Neural cell (in vitro differentiated cells): ENCODE measurements around the gene SLC6A20. TPM values are rescaled to one million over a fixed set of nuclear protein-coding genes. Genes with fewer than 3 reads are reported as not detected.

ENCODE experiments used
- H2AFZ ChIP-seq: fragments of 200-600, 300-800 bp; sonication (generic), shearing (Covaris generic); 2 replicates; pipeline ENCODE4 v1.6.0; 2014; ENCODE audit warnings: low read depth, mild to moderate bottlenecking, antibody characterized with exemption, low read length, moderate library complexity
- H3F3A ChIP-seq: fragments of 200-600 bp; shearing (Covaris generic); 2 replicates; pipeline ENCODE4 v1.6.1; 2016; ENCODE audit warnings: mild to moderate bottlenecking, moderate library complexity, mixed read lengths, antibody characterized with exemption, low read length; ENCODE audit not compliant: insufficient read depth, poor library complexity, severe bottlenecking
- H3K27ac ChIP-seq: fragments of 200-600, 300-800 bp; sonication (generic), shearing (Covaris generic); 2 replicates; pipeline ENCODE4 v1.5.1; 2014; ENCODE audit warnings: mild to moderate bottlenecking, low read length, moderate library complexity
- H3K27me3 ChIP-seq: fragments of 300-800, 200-600 bp; sonication (generic), shearing (Covaris generic); 2 replicates; pipeline ENCODE4 v1.6.0; 2014; ENCODE audit warnings: mild to moderate bottlenecking, low read depth, low read length, moderate library complexity; ENCODE audit not compliant: insufficient read depth
- H3K36me3 ChIP-seq: fragments of 300-800, 200-600 bp; sonication (generic), shearing (Covaris generic); 2 replicates; pipeline ENCODE4 v1.5.1; 2014; ENCODE audit warnings: mild to moderate bottlenecking, antibody characterized with exemption, low read length, moderate library complexity; ENCODE audit not compliant: insufficient read depth
- H3K4me2 ChIP-seq: fragments of 300-800, 200-600 bp; sonication (generic), shearing (Covaris generic); 2 replicates; pipeline ENCODE4 v1.6.0; 2014; ENCODE audit warnings: mild to moderate bottlenecking, low read length
- H3K4me3 ChIP-seq: fragments of 300-800, 200-600 bp; sonication (generic), shearing (Covaris generic); 2 replicates; pipeline ENCODE4 v1.5.1; 2014; ENCODE audit warnings: mild to moderate bottlenecking, low read length, moderate library complexity
- H3K79me2 ChIP-seq: fragments of 200-600 bp; shearing (Covaris generic); replicated peaks from 2 replicates; pipeline ENCODE4 v1.6.0; 2014; ENCODE audit warnings: mild to moderate bottlenecking, low read length, moderate library complexity; ENCODE audit not compliant: insufficient read depth
- H3K9ac ChIP-seq: fragments of 300-800, 200-600 bp; sonication (generic), shearing (Covaris generic); 2 replicates; pipeline ENCODE4 v1.6.1; 2016; ENCODE audit warnings: mild to moderate bottlenecking, low read length, mixed read lengths
- H3K9me2 ChIP-seq: fragments of 200-600 bp; shearing (Covaris generic); 2 replicates; pipeline ENCODE4 v1.6.1; 2016; ENCODE audit warnings: mild to moderate bottlenecking, low read length, mixed read lengths; ENCODE audit not compliant: insufficient read depth
- H3K9me3 ChIP-seq: fragments of 200-600, 300-800 bp; sonication (generic), shearing (Covaris generic); 2 replicates; pipeline ENCODE4 v1.6.1; 2016; ENCODE audit warnings: mild to moderate bottlenecking, mixed run types, low read length, moderate library complexity, mixed read lengths
- H4K20me1 ChIP-seq: fragments of 200-600 bp; shearing (Covaris generic); 2 replicates; pipeline ENCODE4 v1.6.1; 2016; ENCODE audit warnings: mild to moderate bottlenecking, mixed run types; ENCODE audit not compliant: insufficient read depth
- CTCF ChIP-seq: fragments of 450-650 bp; IDR thresholded peaks from 2 replicates; pipeline ENCODE4 v1.5.1; 2014; ENCODE audit warnings: antibody characterized with exemption, mild to moderate bottlenecking, moderate library complexity; ENCODE audit not compliant: poor library complexity, severe bottlenecking
- EP300 ChIP-seq: fragments of 450-650 bp; conservative IDR thresholded peaks from 2 replicates; pipeline ENCODE4 v1.6.1; 2014; ENCODE audit warnings: antibody characterized with exemption, mild to moderate bottlenecking, moderate library complexity; ENCODE audit not compliant: poor library complexity, severe bottlenecking
- EZH2 ChIP-seq: fragments of 200-600, 300-800 bp; shearing (Covaris generic), sonication (generic); IDR thresholded peaks from 2 replicates; pipeline ENCODE4 v1.6.1; 2014; ENCODE audit warnings: antibody characterized with exemption, low read length, borderline replicate concordance, mild to moderate bottlenecking; ENCODE audit not compliant: insufficient read depth, poor library complexity, severe bottlenecking
- MXI1 ChIP-seq: fragments of 450-650 bp; conservative IDR thresholded peaks from 2 replicates; pipeline ENCODE4 v1.6.1; 2014; ENCODE audit warnings: antibody characterized with exemption, mild to moderate bottlenecking; ENCODE audit not compliant: poor library complexity, severe bottlenecking
- POLR2AphosphoS5 ChIP-seq: IDR thresholded peaks from 2 replicates; pipeline ENCODE4 v1.6.1; 2012
- RAD21 ChIP-seq: fragments of 450-650 bp; conservative IDR thresholded peaks from 2 replicates; pipeline ENCODE4 v1.6.1; 2014; ENCODE audit warnings: antibody characterized with exemption, mild to moderate bottlenecking, moderate library complexity
- REST ChIP-seq: IDR thresholded peaks from 2 replicates; pipeline ENCODE4 v1.6.1; 2012; ENCODE audit warnings: borderline replicate concordance
- SMC3 ChIP-seq: fragments of 450-650 bp; conservative IDR thresholded peaks from 2 replicates; pipeline ENCODE4 v1.6.1; 2014; ENCODE audit warnings: antibody characterized with exemption, mild to moderate bottlenecking, moderate library complexity; ENCODE audit not compliant: poor library complexity
- TAF1 ChIP-seq: IDR thresholded peaks from 2 replicates; pipeline ENCODE4 v1.6.1; 2012; ENCODE audit warnings: low read depth
- polyA plus RNA-seq: library from polyadenylated mRNA; depleted of rRNA; stranded (reverse); fragments of >200 nt; gene quantifications from 2 replicates; pipeline ENCODE4 v1.2.3, GENCODE V29; 2014

Gene SLC6A20
- polyA plus RNA-seq, 1 donor from 2014 or later: not detected

DNA sequence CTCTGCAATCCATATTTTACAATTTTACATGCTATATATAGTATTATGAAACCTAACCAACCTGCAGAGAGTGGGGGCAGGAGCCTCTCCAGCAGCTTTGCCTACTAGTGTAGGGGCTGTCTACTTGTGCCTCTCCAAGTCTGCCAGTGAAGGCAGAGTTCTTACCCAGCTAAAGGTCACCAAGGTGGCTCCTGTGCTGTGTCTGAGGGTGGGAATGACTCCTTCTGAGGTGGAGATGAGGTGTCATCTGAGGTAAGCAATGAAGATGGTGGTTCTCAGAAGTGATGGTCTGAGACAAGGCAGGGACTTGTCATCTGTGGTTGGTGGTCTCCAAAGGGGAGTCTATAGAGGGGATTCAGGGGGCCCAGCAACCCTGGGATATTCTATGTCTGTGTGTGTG is 59.6 kb downstream of the SLC6A20 start:
- Histone ChIP-seq H3K36me3 (peaks cover 3% of the 10 kb centered on the region), H2AFZ (no peak overlapping the region), H3K4me3 (no peak overlapping the region), H3K27ac (no peak overlapping the region), H3F3A (no peaks in the 10 kb centered on the region), H3K4me2 (no peak overlapping the region), H3K9ac (no peak overlapping the region), H3K9me3 (no peaks in the 10 kb centered on the region), H3K27me3 (no peaks in the 10 kb centered on the region), H4K20me1 (no peaks in the 10 kb centered on the region), H3K9me2 (no peaks in the 10 kb centered on the region), H3K79me2 (no peaks in the 10 kb centered on the region)
- no peak for TF ChIP-seq REST
- TF ChIP-seq CTCF: no peak
- TF ChIP-seq EZH2: no peak
- TF ChIP-seq POLR2AphosphoS5: no peak
- no peak for TF ChIP-seq MXI1
- no peak for TF ChIP-seq RAD21
- TF ChIP-seq SMC3: no peak
- no peak for TF ChIP-seq TAF1
- TF ChIP-seq EP300: no peak

GRCh38 chr3:45730409-45731154 is 65.8 kb downstream of the SLC6A20 start:
- Histone ChIP-seq H3K4me2 (no peak overlapping the region), H3K9me2 (no peaks in the 10 kb centered on the region), H3K27me3 (no peaks in the 10 kb centered on the region), H3K36me3 (peaks cover 5% of the 10 kb centered on the region), H3K4me3 (no peak overlapping the region), H3K9me3 (no peaks in the 10 kb centered on the region), H2AFZ (no peak overlapping the region), H3F3A (no peaks in the 10 kb centered on the region), H3K27ac (no peak overlapping the region), H3K9ac (no peak overlapping the region), H3K79me2 (peaks cover 6% of the 10 kb centered on the region), H4K20me1 (no peaks in the 10 kb centered on the region)
- no peak for TF ChIP-seq EP300
- TF ChIP-seq EZH2: no peak
- no peak for TF ChIP-seq SMC3
- no peak for TF ChIP-seq TAF1
- TF ChIP-seq POLR2AphosphoS5: no peak
- TF ChIP-seq REST: no peak
- no peak for TF ChIP-seq MXI1
- TF ChIP-seq RAD21: no peak
- no peak for TF ChIP-seq CTCF
